K562 treated with DMSO at 1 percent for 24 hours (cell line): Measurements from ENCODE around the gene CSNK1G3. TPM values are rescaled to one million over a fixed set of nuclear protein-coding genes. Genes with fewer than 3 reads are reported as not detected.

Source experiments
- total RNA-seq: library from RNA; unstranded; fragments of 300-600 nt; gene quantifications from 2 replicates; pipeline ENCODE4 v1.2.3, GENCODE V29; 2022; ENCODE audit warnings: low read depth; ENCODE audit not compliant: insufficient read depth

Gene CSNK1G3
- total RNA-seq: 16.2 and 22.5 TPM in 2 replicates

DNA sequence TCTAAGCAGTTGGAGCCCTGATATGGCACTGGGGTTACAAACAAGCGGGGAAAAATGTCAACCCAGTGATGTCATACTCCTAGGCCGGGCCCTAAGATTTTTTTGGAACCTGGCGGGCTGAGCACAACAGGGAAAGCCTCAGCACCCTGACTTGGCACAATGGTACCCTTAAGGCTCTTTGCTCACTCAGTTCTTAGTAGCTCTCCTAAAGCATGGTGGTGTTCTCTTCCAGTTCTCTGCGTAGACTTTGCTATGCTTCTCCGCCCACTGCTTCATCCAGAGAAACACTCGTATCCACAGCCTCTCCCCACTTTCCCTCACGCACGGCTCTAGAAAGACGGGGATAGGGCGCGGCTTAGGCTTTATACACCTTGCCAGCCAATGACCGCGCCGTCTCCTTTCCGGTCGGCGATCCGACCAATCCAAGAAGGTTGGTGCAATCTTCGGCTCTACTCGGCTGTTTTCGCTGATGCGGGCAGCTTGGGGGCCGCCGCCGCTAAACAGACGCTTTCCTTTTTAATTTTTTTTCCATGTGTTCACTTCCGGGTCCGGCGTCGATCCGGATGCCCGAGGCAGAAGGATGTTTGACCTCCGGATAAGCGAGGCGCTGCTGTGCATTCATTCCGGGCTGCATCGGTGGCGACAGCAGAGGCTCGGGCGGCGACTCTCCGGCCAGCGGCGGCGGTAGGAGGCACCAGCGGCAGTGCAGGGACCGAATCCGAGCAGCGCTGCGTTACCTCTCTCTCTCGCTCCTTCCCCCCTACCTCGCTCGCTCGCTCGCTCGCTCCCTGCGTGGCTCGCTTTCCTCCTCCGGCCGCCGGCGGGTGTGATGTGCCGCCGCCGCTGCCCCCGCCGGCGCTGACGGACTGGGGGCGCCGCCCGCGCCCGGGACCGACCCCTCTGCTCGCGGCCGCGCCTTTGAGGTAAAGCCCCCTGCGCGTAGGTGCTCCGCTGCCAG, at the start of gene CSNK1G3:
Gene CSNK1G3, plus strand, starts transcription at position 530 of the 958 bp plus-strand sequence. CDS start 33,487 bp downstream, outside the sequence.

Other genes starting within 250 kb of the CSNK1G3 start
- gene CEP120, start 88.8 kb upstream of the CSNK1G3 start, total RNA-seq: 5.8 and 9.1 TPM in 2 replicates